Sigmoid colon (tissue), 7 donors: Measurements from ENCODE around the gene BEST3. TPM values are rescaled to one million over a fixed set of nuclear protein-coding genes. Genes with fewer than 3 reads are reported as not detected.

Source experiments
- DNase-seq: peaks from one replicate; pipeline ENCODE4 v3.0.0-alpha.2; 2019
- H3K27ac ChIP-seq, 4 donors: fragments of 200-600 bp; sonication (generic); one replicate each; pipeline ENCODE4 v1.5.1; 2016 to 2019; ENCODE audit warnings: mild to moderate bottlenecking in 1 of 4
- H3K27me3 ChIP-seq, 3 donors: fragments of 200-600 bp; sonication (generic); one replicate each; pipeline ENCODE4 v1.5.1; 2019; ENCODE audit warnings: mild to moderate bottlenecking in 1 of 3
- H3K36me3 ChIP-seq, 4 donors: fragments of 200-600 bp; sonication (generic); one replicate each; pipeline ENCODE4 v1.5.1; 2016 to 2019
- H3K4me1 ChIP-seq, 4 donors: fragments of 200-600 bp; sonication (generic); one replicate each; pipeline ENCODE4 v1.5.1; 2017 to 2019
- H3K4me3 ChIP-seq, 4 donors: fragments of 200-600 bp; sonication (generic); one replicate each; pipeline ENCODE4 v1.5.1; 2017 to 2019; ENCODE audit warnings: mild to moderate bottlenecking in 2 of 4, moderate library complexity in 1 of 4
- H3K9me3 ChIP-seq, 4 donors: fragments of 200-600 bp in 3 of 4; sonication (generic) in 3 of 4; one replicate each; pipeline versions ENCODE4 v1.5.1 to v1.6.1; 2013 to 2019
- CTCF ChIP-seq, 4 experiments: fragments of 450-650 bp in 3 of 4; fragments of 200-600 bp in 1 of 4; IDR thresholded peaks; one replicate each; pipeline ENCODE4 v1.5.1; 2016 to 2019; ENCODE audit warnings: antibody characterized with exemption in 4 of 4, mild to moderate bottlenecking in 3 of 4, moderate library complexity in 2 of 4
- EP300 ChIP-seq, 4 donors: sonication (generic); formaldehyde crosslinking; IDR thresholded peaks; one replicate each; pipeline ENCODE4 v1.6.1; 2017; ENCODE audit warnings: antibody characterized with exemption in 4 of 4
- POLR2A ChIP-seq, 2 donors: fragments of 450-650 bp; IDR thresholded peaks; one replicate each; pipeline ENCODE4 v1.6.1; 2016; ENCODE audit warnings: antibody characterized with exemption in 2 of 2, mild to moderate bottlenecking in 2 of 2, moderate library complexity in 2 of 2
- POLR2AphosphoS5 ChIP-seq, 4 donors: sonication (generic); formaldehyde crosslinking; IDR thresholded peaks; one replicate each; pipeline ENCODE4 v1.6.1; 2017; ENCODE audit warnings: antibody characterized with exemption in 4 of 4
- WGBS, 2 donors: extraction: QIAGEN DNeasy Blood & Tissue Kit; methylation state at CpG; one replicate each; pipeline ENCODE4 v1.1.7; 2013; 5-methylcytosine and 5-hydroxymethylcytosine counted together
- intact Hi-C: fragments of 100-400 bp; cut with DNase I; formaldehyde crosslinking; loops from one replicate; pipeline ENCODE4 v1.15.1; 2023
- polyA plus RNA-seq, 3 donors: library from polyadenylated mRNA; stranded (reverse); fragments of 200-250 nt; gene quantifications; one replicate each; pipeline ENCODE4 v1.2.3, GENCODE V29; 2013
- total RNA-seq, 4 donors: library from RNA; depleted of rRNA; stranded (reverse); fragments of >200 nt; gene quantifications; one replicate each; pipeline ENCODE4 v1.1.0, GENCODE V29; 2016
- donor health status: healthy with polysubstance abuse.
- donor health status: Bipolar disorder and iron deficiency.
- donor health status: healthy.

Gene BEST3
- total RNA-seq (not detected), polyA plus RNA-seq (not detected)

- no peaks in the 10 kb centered on the region for H3K4me1 ChIP-seq
- no peak for DNase-seq
- no peaks in the 10 kb centered on the region for H3K9me3 ChIP-seq
- H3K4me3 ChIP-seq = no peak within 1 kb of the TSS
- TF ChIP-seq POLR2AphosphoS5 (IDR thresholded peaks at IDR 0.05) (no peak), EP300 (IDR thresholded peaks at IDR 0.05) (no peak), POLR2A (IDR thresholded peaks at IDR 0.05) (no peak), CTCF (IDR thresholded peaks at IDR 0.05) (no peak)
- WGBS, 2 donors = 75 to 83% methylated on average over 12 of the region's 12 CpGs
- H3K27me3 ChIP-seq = no peaks in the 10 kb centered on the region
- intact Hi-C loops = no loop called here
- no peak within 1 kb of the TSS for H3K27ac ChIP-seq
- H3K36me3 ChIP-seq = no peaks in the 10 kb centered on the region
Measured at GRCh38 chr12:69698769-69699540, at the start of gene BEST3. Gene BEST3, minus strand, starts transcription at chr12:69699303. Its CDS starts 1,505 bp downstream, at chr12:69697798.

GRCh38 chr12:69744109-69744508, 45.0 kb upstream of the BEST3 start:
- TF ChIP-seq POLR2AphosphoS5 (IDR thresholded peaks at IDR 0.05) = no peak
- no peak for TF ChIP-seq POLR2A (IDR thresholded peaks at IDR 0.05)
- TF ChIP-seq CTCF (IDR thresholded peaks at IDR 0.05) = no peak
- TF ChIP-seq EP300 (IDR thresholded peaks at IDR 0.05) = no peak
- WGBS, 2 donors = 82 to 92% methylated on average over 4 of the region's 4 CpGs
- Histone ChIP-seq H3K4me3 (no peak overlapping the region), H3K9me3 (no peaks in the 10 kb centered on the region), H3K36me3 (no peaks in the 10 kb centered on the region), H3K27ac (no peak overlapping the region), H3K4me1 (peaks cover 0 to 11% (median 7%) of the 10 kb centered on the region in 4 donors), H3K27me3 (no peaks in the 10 kb centered on the region)
- no peak for DNase-seq
- intact Hi-C loops = no loop called here

- intact Hi-C loops = no loop called here
- H3K27ac ChIP-seq = peak overlapping the region; percentile 33 to 68 (median 62)
- 0 to 1% methylated on average over 66 of the region's 66 CpGs for WGBS, 2 donors
- H3K4me1 ChIP-seq = peaks cover 0 to 17% (median 7%) of the 10 kb centered on the region in 4 donors
- peak; percentile 69 for DNase-seq
- H3K36me3 ChIP-seq = no peaks in the 10 kb centered on the region
- no peaks in the 10 kb centered on the region for H3K27me3 ChIP-seq
- H3K9me3 ChIP-seq = no peaks in the 10 kb centered on the region
- H3K4me3 ChIP-seq = peak overlapping the region; percentile 35 to 98 (median 72)
- no peak for TF ChIP-seq EP300 (IDR thresholded peaks at IDR 0.05)
- no peak for TF ChIP-seq POLR2AphosphoS5 (IDR thresholded peaks at IDR 0.05)
- no peak for TF ChIP-seq CTCF (IDR thresholded peaks at IDR 0.05)
- no peak for TF ChIP-seq POLR2A (IDR thresholded peaks at IDR 0.05)
Measured at GRCh38 chr12:69739287-69740191, 40.4 kb upstream of the BEST3 start.

GRCh38 chr12:69738351-69739286, 39.5 kb upstream of the BEST3 start, which contains the start of gene RAB3IP:
Gene RAB3IP, plus strand, starts transcription at chr12:69738860. Its CDS starts 16,549 bp downstream, at chr12:69755409.
- Histone ChIP-seq H3K36me3 (no peaks in the 10 kb centered on the region), H3K4me3 (peak within 1 kb of the TSS; percentile 35 to 98 (median 72)), H3K9me3 (no peaks in the 10 kb centered on the region), H3K27me3 (no peaks in the 10 kb centered on the region), H3K4me1 (peaks cover 0 to 17% (median 7%) of the 10 kb centered on the region in 4 donors), H3K27ac (peak within 1 kb of the TSS; percentile 33 to 68 (median 62))
- 1% methylated on average over 110 of the region's 110 CpGs for WGBS, 2 donors
- intact Hi-C loops = loop anchor here (1.0 kb wide), 1 partner anchor 153 kb away; the partner anchor contains the start of gene CCT2
- TF ChIP-seq POLR2AphosphoS5 (IDR thresholded peaks at IDR 0.05) (peak in 3 of 4 donors; percentile 41 to 63 (median 56)), EP300 (IDR thresholded peaks at IDR 0.05) (no peak), CTCF (IDR thresholded peaks at IDR 0.05) (peak in 1 of 4 experiments; percentile 60)
- DNase-seq = peak; percentile 91
